B cell (primary cell): Measurements from ENCODE around the gene B9D1. TPM values are rescaled to one million over a fixed set of nuclear protein-coding genes. Genes with fewer than 3 reads are reported as not detected.

ENCODE experiments used
- ATAC-seq: fragments of 200-7000 bp; cut with Tn5 transposase; one replicate; pipeline ENCODE4 v1.10.0; 2021; ENCODE audit warnings: low read depth, mild to moderate bottlenecking, moderate number of reproducible peaks, moderate library complexity
- CTCF ChIA-PET: fragments of 350-600 bp; sonication (Branson Sonifier 250); formaldehyde crosslinking; loops from one replicate; lab custom pipeline; 2021; ENCODE audit warnings: antibody characterized with exemption, inconsistent platforms; lab: Charles Lee
- POLR2A ChIA-PET: fragments of 350-600 bp; sonication (Branson Sonifier 250); formaldehyde crosslinking; loops from one replicate; lab custom pipeline; 2021; ENCODE audit warnings: antibody characterized with exemption; lab: Charles Lee
- DNase-seq: peaks from one replicate; pipeline ENCODE4 v3.0.0; 2013
- H2AFZ ChIP-seq: 2 replicates; pipeline ENCODE4 v1.6.1; 2012; ENCODE audit warnings: mild to moderate bottlenecking, low read depth, low read length; ENCODE audit not compliant: insufficient read depth, poor library complexity, severe bottlenecking
- H3K27ac ChIP-seq, 2 donors: 1 replicate in 1 of 2; 2 replicates in 1 of 2; pipeline ENCODE4 v1.5.1; 2012 to 2013; ENCODE audit warnings: low read length in 2 of 2, mild to moderate bottlenecking in 2 of 2, moderate library complexity in 1 of 2
- H3K27me3 ChIP-seq, 4 experiments: fragments of 200-600 bp in 1 of 4; sonication (generic) in 1 of 4; replicated peaks in 1 of 4; 1 replicate in 2 of 4; 2 replicates in 2 of 4; pipeline versions ENCODE4 v1.6.1 to v1.7.0; 2013 to 2016; ENCODE audit warnings: low read length in 3 of 4, mild to moderate bottlenecking in 2 of 4, mixed read lengths in 1 of 4, moderate library complexity in 1 of 4; ENCODE audit not compliant: insufficient read depth in 4 of 4, control insufficient read depth in 3 of 4; ENCODE audit errors: control extremely low read depth in 1 of 4
- H3K36me3 ChIP-seq, 2 experiments: replicated peaks in 1 of 2; 1 replicate in 1 of 2; 2 replicates in 1 of 2; pipeline versions ENCODE4 v1.6.1 to v1.7.1; 2013; ENCODE audit warnings: low read length in 1 of 2; ENCODE audit not compliant: insufficient read depth in 2 of 2, control insufficient read depth in 1 of 2; ENCODE audit errors: control extremely low read depth in 1 of 2, extremely low read depth in 1 of 2
- H3K4me1 ChIP-seq, 2 donors: fragments of 200-600 bp in 1 of 2; sonication (generic) in 1 of 2; 1 replicate in 1 of 2; 2 replicates in 1 of 2; pipeline versions ENCODE4 v1.5.1 to v1.6.1; 2013 to 2017; ENCODE audit warnings: low read length in 2 of 2; ENCODE audit not compliant: control insufficient read depth in 2 of 2, insufficient read depth in 2 of 2
- H3K4me2 ChIP-seq: replicated peaks from 2 replicates; pipeline ENCODE3; 2012; ENCODE audit warnings: mild to moderate bottlenecking, low read depth, low read length; ENCODE audit not compliant: poor library complexity, severe bottlenecking
- H3K4me3 ChIP-seq, 5 experiments: fragments of 200-600 bp in 1 of 5; sonication (generic) in 1 of 5; 1 replicate in 3 of 5; 2 replicates in 2 of 5; pipeline versions ENCODE4 v1.5.1 to v1.7.0; 2011 to 2016; ENCODE audit warnings: low read length in 4 of 5, mild to moderate bottlenecking in 4 of 5, low read depth in 2 of 5, control low read depth in 1 of 5, moderate library complexity in 1 of 5; ENCODE audit not compliant: insufficient read depth in 1 of 5; ENCODE audit errors: control extremely low read depth in 1 of 5, extremely low read depth in 1 of 5
- H3K79me2 ChIP-seq: fragments of 200-600 bp; sonication (generic); one replicate; pipeline ENCODE4 v1.6.0; 2016; ENCODE audit warnings: low read length; ENCODE audit not compliant: control insufficient read depth, insufficient read depth
- H3K9ac ChIP-seq: fragments of 200-600 bp; sonication (generic); 2 replicates; pipeline ENCODE4 v1.6.1; 2017; ENCODE audit warnings: mild to moderate bottlenecking, low read length, moderate library complexity
- H3K9me3 ChIP-seq, 3 donors: one replicate each; pipeline versions ENCODE4 v1.6.1 to v1.7.1; 2013; ENCODE audit warnings: low read length in 2 of 3; ENCODE audit not compliant: control insufficient read depth in 2 of 3, insufficient read depth in 1 of 3; ENCODE audit errors: control extremely low read depth in 1 of 3
- H4K20me1 ChIP-seq: 2 replicates; pipeline ENCODE4 v1.6.0; 2012; ENCODE audit warnings: mild to moderate bottlenecking, low read length; ENCODE audit not compliant: insufficient read depth, control insufficient read depth, poor library complexity, severe bottlenecking
- H3K27ac Mint-ChIP-seq: one replicate; pipeline ENCODE4 v1.8.0; 2021; ENCODE audit warnings: mixed read lengths
- H3K27me3 Mint-ChIP-seq: one replicate; pipeline ENCODE4 v1.8.0; 2021; ENCODE audit warnings: mixed read lengths
- H3K4me1 Mint-ChIP-seq: one replicate; pipeline ENCODE4 v1.8.0; 2021; ENCODE audit warnings: mixed read lengths
- H3K4me3 Mint-ChIP-seq: one replicate; pipeline ENCODE4 v1.8.0; 2021; ENCODE audit warnings: mixed read lengths
- H3K9me3 Mint-ChIP-seq: one replicate; pipeline ENCODE4 v1.8.0; 2022; ENCODE audit warnings: mixed read lengths; ENCODE audit not compliant: insufficient read depth
- CTCF ChIP-seq: fragments of 200-600 bp; IDR thresholded peaks from one replicate; pipeline ENCODE4 v1.8.0; 2022; ENCODE audit warnings: antibody characterized with exemption, mild to moderate bottlenecking
- EZH2 ChIP-seq: IDR thresholded peaks from 2 replicates; pipeline ENCODE4 v1.6.1; 2012; ENCODE audit warnings: borderline replicate concordance, low read depth, mild to moderate bottlenecking, moderate library complexity, low read length; ENCODE audit not compliant: insufficient read depth, poor library complexity, severe bottlenecking
- WGBS: methylation state at CpG from one replicate; pipeline ENCODE4 v1.1.5; 2013; ENCODE audit warnings: missing lambda C conversion rate; ENCODE audit not compliant: insufficient coverage; 5-methylcytosine and 5-hydroxymethylcytosine counted together
- intact Hi-C: fragments of 100-400 bp; cut with micrococcal nuclease; formaldehyde crosslinking; loops from one replicate; pipeline ENCODE4 v1.10.0; 2022
- polyA plus RNA-seq: library from polyadenylated mRNA; depleted of rRNA; stranded (reverse); fragments of >200 nt; gene quantifications from 2 replicates; pipeline ENCODE4 v1.2.3, GENCODE V29; 2012
- total RNA-seq, 2 donors: library from RNA; stranded (reverse); fragments of 120-200 nt in 1 of 2; gene quantifications; 1 replicate in 1 of 2; 2 replicates in 1 of 2; pipeline versions ENCODE4 v1.2.3 to v1.2.4, GENCODE V29; 2013 to 2022

B9D1 gene
- total and polyA plus RNA-seq, 2 donors (not counting 1 experiment from before 2014, with no cell fraction given), result 2.5 to 6.9 TPM

GRCh38 chr17:19387921-19388521 is 25.5 kb upstream of the B9D1 start:
- Mint-ChIP-seq H3K4me1 (no peaks in the 10 kb centered on the region), H3K4me3 (no peak overlapping the region), H3K27me3 (peaks cover 21% of the 10 kb centered on the region), H3K27ac (no peak overlapping the region), H3K9me3 (no peaks in the 10 kb centered on the region)
- Histone ChIP-seq H4K20me1 (peaks cover 8% of the 10 kb centered on the region), H3K4me1 (no peaks in the 10 kb centered on the region), H3K4me3 (no peak overlapping the region), H3K4me2 (no peak overlapping the region), H3K27ac (no peak overlapping the region), H3K27me3 (peaks cover 0 to 20% (median 0%) of the 10 kb centered on the region in 4 experiments), H3K79me2 (no peaks in the 10 kb centered on the region), H3K36me3 (peaks cover 0 to 17% of the 10 kb centered on the region in 2 experiments), H2AFZ (no peak overlapping the region), H3K9ac (no peak overlapping the region), H3K9me3 (no peaks in the 10 kb centered on the region)
- POLR2A ChIA-PET, result no interaction called here
- CTCF ChIA-PET, result interaction anchor here (1.6 kb wide), 1 partner anchor 25 kb away, joined by 9 read pairs; the partner anchor contains the start of gene B9D1
- DNase-seq, result no peak
- ATAC-seq, result no peak
- no peak for TF ChIP-seq EZH2
- TF ChIP-seq CTCF, result no peak
- no CpG with 5 or more reads among the region's 2 CpGs for WGBS
- intact Hi-C loops, result no loop called here
